ENCODE data around the gene NAT14. TPM values are rescaled to one million over a fixed set of nuclear protein-coding genes. Genes with fewer than 3 reads are reported as not detected.
A peak's percentile ranks its signal among the peaks of the same experiment; 100 is the strongest.
"Not testable (repeated sequence)": the region's sequence is repeated elsewhere in the genome, so short reads cannot be mapped to it uniquely, and the experiment has no call there.

NAT14 gene
- polyA plus RNA-seq, 1 experiment: 19.4 TPM

- POLR2A ChIA-PET: interaction anchor here (0.7 to 1.7 kb wide), 4 partner anchors 10 to 105 kb away, joined by 3 to 6 read pairs (median 4); partner anchors contain the start of genes FIZ1 and NAT14
- Histone ChIP-seq H3K27me3 (ENCODE audit: control insufficient read depth, insufficient read depth, low read length) (no peaks in the 10 kb centered on the region), H3K27ac (ENCODE audit: low read depth, low read length) (peak overlapping the region; percentile 73), H3K4me3 (ENCODE audit: low read depth, low read length) (peak overlapping the region; percentile 45), H3K9me3 (ENCODE audit: control insufficient read depth, insufficient read depth, low read length) (no peaks in the 10 kb centered on the region)
- CTCF ChIA-PET: interaction anchor here (1.6 to 8.4 kb wide), 3 partner anchors 10 to 112 kb away, joined by 3 to 69 read pairs (median 62); no protein-coding TSS in a partner anchor
- TF ChIP-seq, protein P1, sequence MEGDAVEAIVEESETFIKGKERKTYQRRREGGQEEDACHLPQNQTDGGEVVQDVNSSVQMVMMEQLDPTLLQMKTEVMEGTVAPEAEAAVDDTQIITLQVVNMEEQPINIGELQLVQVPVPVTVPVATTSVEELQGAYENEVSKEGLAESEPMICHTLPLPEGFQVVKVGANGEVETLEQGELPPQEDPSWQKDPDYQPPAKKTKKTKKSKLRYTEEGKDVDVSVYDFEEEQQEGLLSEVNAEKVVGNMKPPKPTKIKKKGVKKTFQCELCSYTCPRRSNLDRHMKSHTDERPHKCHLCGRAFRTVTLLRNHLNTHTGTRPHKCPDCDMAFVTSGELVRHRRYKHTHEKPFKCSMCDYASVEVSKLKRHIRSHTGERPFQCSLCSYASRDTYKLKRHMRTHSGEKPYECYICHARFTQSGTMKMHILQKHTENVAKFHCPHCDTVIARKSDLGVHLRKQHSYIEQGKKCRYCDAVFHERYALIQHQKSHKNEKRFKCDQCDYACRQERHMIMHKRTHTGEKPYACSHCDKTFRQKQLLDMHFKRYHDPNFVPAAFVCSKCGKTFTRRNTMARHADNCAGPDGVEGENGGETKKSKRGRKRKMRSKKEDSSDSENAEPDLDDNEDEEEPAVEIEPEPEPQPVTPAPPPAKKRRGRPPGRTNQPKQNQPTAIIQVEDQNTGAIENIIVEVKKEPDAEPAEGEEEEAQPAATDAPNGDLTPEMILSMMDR (IDR thresholded peaks at IDR 0.05; ENCODE audit: low read depth, low read length): no peak
- no peak for DNase-seq (ENCODE audit: low read depth, low spot score)
These were observed 9.3 kb downstream of the NAT14 start for GRCh38 chr19:55494172-55494761.

DNA sequence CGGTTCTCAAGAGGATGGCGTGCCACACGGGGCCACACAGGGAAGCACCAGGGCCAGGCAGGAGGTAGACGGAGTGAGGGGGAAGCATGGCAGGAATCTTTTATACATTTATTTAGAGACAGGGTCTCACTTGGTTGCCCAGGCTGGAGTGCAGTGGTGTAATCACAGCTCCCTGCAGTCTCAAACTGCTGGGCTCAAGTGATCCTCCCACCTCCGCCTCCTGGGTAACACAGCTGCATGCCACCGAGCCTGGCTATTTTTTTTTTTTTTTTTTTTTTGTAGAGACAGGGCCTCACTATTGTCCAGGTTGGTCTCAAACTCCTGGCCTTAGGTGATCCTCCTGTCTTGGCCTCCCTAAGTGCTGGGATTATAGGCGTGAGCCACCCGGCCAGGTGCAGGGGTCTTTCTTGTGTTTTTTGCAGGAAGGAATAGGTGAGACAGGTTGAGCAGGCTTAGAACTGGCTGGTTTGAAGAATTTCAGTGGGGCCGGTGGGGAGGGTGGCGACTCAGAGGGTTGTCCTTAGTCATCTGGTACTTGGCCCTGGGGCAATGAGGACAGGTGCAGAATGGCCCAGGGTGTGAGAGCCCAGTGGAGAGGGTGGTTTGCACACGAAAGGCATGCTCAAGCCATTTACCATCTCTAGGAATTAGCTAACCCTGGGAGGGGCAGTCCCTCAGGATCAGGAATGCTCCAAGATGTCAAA is 10.8 kb downstream of the NAT14 start:
- no peak for DNase-seq (ENCODE audit: low read depth, low spot score)
- Histone ChIP-seq H3K9me3 (ENCODE audit: control insufficient read depth, insufficient read depth, low read length) (no peaks in the 10 kb centered on the region), H3K27me3 (ENCODE audit: control insufficient read depth, insufficient read depth, low read length) (no peaks in the 10 kb centered on the region), H3K27ac (ENCODE audit: low read depth, low read length) (no peak overlapping the region), H3K4me3 (ENCODE audit: low read depth, low read length) (no peak overlapping the region)
- CTCF ChIA-PET: interaction anchor here (7.6 to 8.4 kb wide), 2 partner anchors 9 to 28 kb away, joined by 62 to 69 read pairs; no protein-coding TSS in a partner anchor
- POLR2A ChIA-PET: no interaction called here
- TF ChIP-seq, protein P1 (IDR thresholded peaks at IDR 0.05; ENCODE audit: low read depth, low read length): no peak

GRCh38 chr19:55496820-55497219 is 11.8 kb downstream of the NAT14 start:
- H3K27ac ChIP-seq (ENCODE audit: low read depth, low read length); POLR2A ChIA-PET; DNase-seq (ENCODE audit: low read depth, low spot score); H3K27me3 ChIP-seq (ENCODE audit: control insufficient read depth, insufficient read depth, low read length); H3K9me3 ChIP-seq (ENCODE audit: control insufficient read depth, insufficient read depth, low read length); H3K4me3 ChIP-seq (ENCODE audit: low read depth, low read length): not testable (repeated sequence)
- CTCF ChIA-PET: interaction anchor here (1.6 to 8.4 kb wide), 3 partner anchors 8 to 43 kb away, joined by 3 to 69 read pairs (median 62); no protein-coding TSS in a partner anchor

DNA sequence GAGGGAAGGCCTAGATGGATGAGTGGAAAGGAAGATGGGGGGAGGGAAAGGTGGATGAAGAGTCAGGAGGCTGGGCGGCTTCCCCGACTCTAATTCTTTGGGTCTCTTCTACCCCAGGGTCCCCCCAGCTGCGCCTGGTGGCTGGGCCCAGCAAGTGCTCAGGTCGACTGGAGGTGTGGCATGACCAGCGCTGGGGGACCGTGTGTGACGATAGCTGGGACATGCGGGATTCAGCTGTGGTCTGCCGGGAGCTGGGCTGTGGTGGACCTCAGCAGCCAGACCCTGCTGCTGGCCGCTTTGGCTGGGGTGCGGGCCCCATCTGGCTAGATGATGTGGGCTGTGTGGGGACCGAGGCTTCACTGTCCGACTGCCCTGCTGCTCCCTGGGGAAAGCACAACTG is 12.8 kb downstream of the NAT14 start:
- ChIA-PET CTCF (interaction anchor here (0.5 to 8.4 kb wide), 4 partner anchors 8 to 156 kb away, joined by 3 to 69 read pairs (median 4); no protein-coding TSS in a partner anchor), POLR2A (interaction anchor here (1.8 kb wide), 1 partner anchor 11 kb away, joined by 5 read pairs; no protein-coding TSS in a partner anchor)
- TF ChIP-seq, protein P1 (IDR thresholded peaks at IDR 0.05; ENCODE audit: low read depth, low read length): no peak
- Histone ChIP-seq H3K27me3 (ENCODE audit: control insufficient read depth, insufficient read depth, low read length) (no peaks in the 10 kb centered on the region), H3K4me3 (ENCODE audit: low read depth, low read length) (no peak overlapping the region), H3K27ac (ENCODE audit: low read depth, low read length) (no peak overlapping the region), H3K9me3 (ENCODE audit: control insufficient read depth, insufficient read depth, low read length) (no peaks in the 10 kb centered on the region)
- DNase-seq (ENCODE audit: low read depth, low spot score): no peak

GRCh38 chr19:55498246-55498840 is 13.4 kb downstream of the NAT14 start:
- POLR2A ChIA-PET: interaction anchor here (1.8 kb wide), 1 partner anchor 11 kb away, joined by 5 read pairs; no protein-coding TSS in a partner anchor
- Histone ChIP-seq H3K9me3 (ENCODE audit: control insufficient read depth, insufficient read depth, low read length) (peaks cover 4% of the 10 kb centered on the region; the same call in 1 of the 2 replicates), H3K27ac (ENCODE audit: low read depth, low read length) (no peak overlapping the region), H3K4me3 (ENCODE audit: low read depth, low read length) (no peak overlapping the region), H3K27me3 (ENCODE audit: control insufficient read depth, insufficient read depth, low read length) (no peaks in the 10 kb centered on the region)
- CTCF ChIA-PET: interaction anchor here (1.1 to 8.4 kb wide), 3 partner anchors 9 to 45 kb away, joined by 3 to 69 read pairs (median 3); no protein-coding TSS in a partner anchor
- DNase-seq (ENCODE audit: low read depth, low spot score): no peak
- TF ChIP-seq, protein P1 (IDR thresholded peaks at IDR 0.05; ENCODE audit: low read depth, low read length): no peak
